Measurements from ENCODE around the gene TIMM10B.

The TIMM10B gene

GRCh38 chr11:6488342-6488741 is 7.0 kb downstream of the TIMM10B start:
- no peaks in the 10 kb centered on the region for H3K27me3 ChIP-seq (ENCODE audit: insufficient read depth, low read length)
- H3K36me3 ChIP-seq (ENCODE audit: control insufficient read depth in 1 of 2, insufficient read depth in 2 of 2, low read length in 2 of 2) = peaks cover 6 to 8% of the 10 kb centered on the region in 2 experiments
- H3K9me3 ChIP-seq (ENCODE audit: insufficient read depth, low read depth, low read length) = no peaks in the 10 kb centered on the region
- no CpG with 5 or more reads among the region's 6 CpGs for WGBS (ENCODE audit: extremely low coverage, insufficient coverage, insufficient read length)
- H2AK5ac ChIP-seq (ENCODE audit: low read length) = no peak overlapping the region
- no peak overlapping the region for H3K9ac ChIP-seq (ENCODE audit: low read length)
- H3K18ac ChIP-seq (ENCODE audit: low read length) = no peak overlapping the region
- H3K4me1 ChIP-seq (ENCODE audit: control insufficient read depth in 1 of 2, insufficient read depth in 2 of 2, low read length in 2 of 2) = no peaks in the 10 kb centered on the region
- H4K12ac ChIP-seq (ENCODE audit: low read depth, low read length) = no peak overlapping the region
- H3K14ac ChIP-seq (ENCODE audit: low read length) = no peak overlapping the region
- no peak overlapping the region for H4K8ac ChIP-seq (ENCODE audit: low read depth, low read length)
- no peak overlapping the region for H3K23ac ChIP-seq (ENCODE audit: low read length)
- no peak overlapping the region for H2AFZ ChIP-seq (ENCODE audit: insufficient read depth, low read length, poor library complexity)
- no peak overlapping the region for H3K4me3 ChIP-seq (ENCODE audit: low read depth, low read length)
- no peaks in the 10 kb centered on the region for H3K79me2 ChIP-seq (ENCODE audit: control insufficient read depth, insufficient read depth, low read length, poor library complexity)
- H3K4ac ChIP-seq (ENCODE audit: low read depth, low read length) = no peak overlapping the region
- H2BK12ac ChIP-seq (ENCODE audit: low read length) = no peak overlapping the region
- DNase-seq = no peak
- no peaks in the 10 kb centered on the region for H3K79me1 ChIP-seq (ENCODE audit: low read length)
- no peak overlapping the region for H2BK5ac ChIP-seq (ENCODE audit: low read depth, low read length, poor library complexity)
- H4K91ac ChIP-seq (ENCODE audit: low read depth, low read length) = no peak overlapping the region
- H3K4me2 ChIP-seq (ENCODE audit: low read length) = no peak overlapping the region
- no peak overlapping the region for H3K27ac ChIP-seq (ENCODE audit: low read depth, low read length)
- no peak overlapping the region for H2BK120ac ChIP-seq (ENCODE audit: insufficient read depth, low read length, poor library complexity)

GRCh38 chr11:6488821-6489220 is 7.5 kb downstream of the TIMM10B start:
- Histone ChIP-seq H2BK12ac (ENCODE audit: low read length) (no peak overlapping the region), H3K79me2 (ENCODE audit: control insufficient read depth, insufficient read depth, low read length, poor library complexity) (no peaks in the 10 kb centered on the region), H4K91ac (ENCODE audit: low read depth, low read length) (no peak overlapping the region), H2BK5ac (ENCODE audit: low read depth, low read length, poor library complexity) (no peak overlapping the region), H3K4me3 (ENCODE audit: low read depth, low read length) (no peak overlapping the region), H3K27ac (ENCODE audit: low read depth, low read length) (no peak overlapping the region), H4K12ac (ENCODE audit: low read depth, low read length) (no peak overlapping the region), H3K9me3 (ENCODE audit: insufficient read depth, low read depth, low read length) (no peaks in the 10 kb centered on the region), H3K79me1 (ENCODE audit: low read length) (no peaks in the 10 kb centered on the region), H3K9ac (ENCODE audit: low read length) (no peak overlapping the region), H2AFZ (ENCODE audit: insufficient read depth, low read length, poor library complexity) (no peak overlapping the region), H3K4ac (ENCODE audit: low read depth, low read length) (no peak overlapping the region), H3K36me3 (ENCODE audit: control insufficient read depth in 1 of 2, insufficient read depth in 2 of 2, low read length in 2 of 2) (peaks cover 6 to 7% of the 10 kb centered on the region in 2 experiments), H3K27me3 (ENCODE audit: insufficient read depth, low read length) (no peaks in the 10 kb centered on the region), H3K4me1 (ENCODE audit: control insufficient read depth in 1 of 2, insufficient read depth in 2 of 2, low read length in 2 of 2) (no peaks in the 10 kb centered on the region), H3K14ac (ENCODE audit: low read length) (no peak overlapping the region), H3K18ac (ENCODE audit: low read length) (no peak overlapping the region), H2BK120ac (ENCODE audit: insufficient read depth, low read length, poor library complexity) (no peak overlapping the region), H3K23ac (ENCODE audit: low read length) (no peak overlapping the region), H2AK5ac (ENCODE audit: low read length) (no peak overlapping the region), H3K4me2 (ENCODE audit: low read length) (no peak overlapping the region), H4K8ac (ENCODE audit: low read depth, low read length) (no peak overlapping the region)
- no peak for DNase-seq
- no CpG with 5 or more reads among the region's 3 CpGs for WGBS (ENCODE audit: extremely low coverage, insufficient coverage, insufficient read length)

GRCh38 chr11:6489306-6489705 is 8.0 kb downstream of the TIMM10B start:
- no peaks in the 10 kb centered on the region for H3K79me1 ChIP-seq (ENCODE audit: low read length)
- H3K4me3 ChIP-seq (ENCODE audit: low read depth, low read length) = no peak overlapping the region
- H3K23ac ChIP-seq (ENCODE audit: low read length) = no peak overlapping the region
- no peak overlapping the region for H2BK12ac ChIP-seq (ENCODE audit: low read length)
- H3K27ac ChIP-seq (ENCODE audit: low read depth, low read length) = no peak overlapping the region
- no peak overlapping the region for H3K4ac ChIP-seq (ENCODE audit: low read depth, low read length)
- H2AFZ ChIP-seq (ENCODE audit: insufficient read depth, low read length, poor library complexity) = no peak overlapping the region
- no peak overlapping the region for H4K12ac ChIP-seq (ENCODE audit: low read depth, low read length)
- no peak overlapping the region for H2BK5ac ChIP-seq (ENCODE audit: low read depth, low read length, poor library complexity)
- H4K8ac ChIP-seq (ENCODE audit: low read depth, low read length) = no peak overlapping the region
- DNase-seq = no peak
- H3K9me3 ChIP-seq (ENCODE audit: insufficient read depth, low read depth, low read length) = no peaks in the 10 kb centered on the region
- no peak overlapping the region for H3K4me2 ChIP-seq (ENCODE audit: low read length)
- peaks cover 3 to 6% of the 10 kb centered on the region in 2 experiments for H3K36me3 ChIP-seq (ENCODE audit: control insufficient read depth in 1 of 2, insufficient read depth in 2 of 2, low read length in 2 of 2)
- H2AK5ac ChIP-seq (ENCODE audit: low read length) = no peak overlapping the region
- WGBS (ENCODE audit: extremely low coverage, insufficient coverage, insufficient read length) = no CpG with 5 or more reads among the region's 4 CpGs
- H3K27me3 ChIP-seq (ENCODE audit: insufficient read depth, low read length) = no peaks in the 10 kb centered on the region
- H2BK120ac ChIP-seq (ENCODE audit: insufficient read depth, low read length, poor library complexity) = no peak overlapping the region
- no peaks in the 10 kb centered on the region for H3K79me2 ChIP-seq (ENCODE audit: control insufficient read depth, insufficient read depth, low read length, poor library complexity)
- H3K9ac ChIP-seq (ENCODE audit: low read length) = no peak overlapping the region
- no peak overlapping the region for H4K91ac ChIP-seq (ENCODE audit: low read depth, low read length)
- no peak overlapping the region for H3K14ac ChIP-seq (ENCODE audit: low read length)
- no peaks in the 10 kb centered on the region for H3K4me1 ChIP-seq (ENCODE audit: control insufficient read depth in 1 of 2, insufficient read depth in 2 of 2, low read length in 2 of 2)
- no peak overlapping the region for H3K18ac ChIP-seq (ENCODE audit: low read length)

- Histone ChIP-seq H3K36me3 (ENCODE audit: control insufficient read depth in 1 of 2, insufficient read depth in 2 of 2, low read length in 2 of 2) (peaks cover 14 to 19% of the 10 kb centered on the region in 2 experiments), H3K4me3 (ENCODE audit: low read depth, low read length) (no peak within 1 kb of the TSS), H3K79me2 (ENCODE audit: control insufficient read depth, insufficient read depth, low read length, poor library complexity) (no peaks in the 10 kb centered on the region), H3K9me3 (ENCODE audit: insufficient read depth, low read depth, low read length) (no peaks in the 10 kb centered on the region), H3K79me1 (ENCODE audit: low read length) (no peaks in the 10 kb centered on the region), H3K18ac (ENCODE audit: low read length) (no peak within 1 kb of the TSS), H2BK120ac (ENCODE audit: insufficient read depth, low read length, poor library complexity) (no peak within 1 kb of the TSS), H4K8ac (ENCODE audit: low read depth, low read length) (no peak within 1 kb of the TSS), H3K27ac (ENCODE audit: low read depth, low read length) (no peak within 1 kb of the TSS), H2BK12ac (ENCODE audit: low read length) (no peak within 1 kb of the TSS), H3K9ac (ENCODE audit: low read length) (peak within 1 kb of the TSS; percentile 25), H2AK5ac (ENCODE audit: low read length) (no peak within 1 kb of the TSS), H2BK5ac (ENCODE audit: low read depth, low read length, poor library complexity) (no peak within 1 kb of the TSS), H3K23ac (ENCODE audit: low read length) (no peak within 1 kb of the TSS), H4K12ac (ENCODE audit: low read depth, low read length) (peak within 1 kb of the TSS; percentile 59), H4K91ac (ENCODE audit: low read depth, low read length) (no peak within 1 kb of the TSS), H3K4me2 (ENCODE audit: low read length) (no peak within 1 kb of the TSS), H3K4me1 (ENCODE audit: control insufficient read depth in 1 of 2, insufficient read depth in 2 of 2, low read length in 2 of 2) (no peaks in the 10 kb centered on the region), H3K27me3 (ENCODE audit: insufficient read depth, low read length) (no peaks in the 10 kb centered on the region), H2AFZ (ENCODE audit: insufficient read depth, low read length, poor library complexity) (peak within 1 kb of the TSS; percentile 17), H3K4ac (ENCODE audit: low read depth, low read length) (no peak within 1 kb of the TSS), H3K14ac (ENCODE audit: low read length) (no peak within 1 kb of the TSS)
- DNase-seq = no peak
- no CpG with 5 or more reads among the region's 33 CpGs for WGBS (ENCODE audit: extremely low coverage, insufficient coverage, insufficient read length)
Observed at GRCh38 chr11:6497069-6497839, 16.0 kb downstream of the TIMM10B start, which contains the start of gene DNHD1. Gene DNHD1, plus strand, starts transcription at chr11:6497280. Its CDS starts 936 bp downstream, at chr11:6498216.

All from trophoblast cell (in vitro differentiated cells and primary cell).